Measurements from ENCODE around the gene PAK1.
"Not testable (repeated sequence)": the region's sequence is repeated elsewhere in the genome, so short reads cannot be mapped to it uniquely, and the experiment has no call there.

GRCh38 chr11:77385255-77385771, 88.6 kb downstream of the PAK1 start:
- TF ChIP-seq CTCF (conservative IDR thresholded peaks at IDR 0.05 in 1 of 2, IDR thresholded peaks at IDR 0.05 in 1 of 2; ENCODE audit: low read depth in 1 of 2, low read length in 2 of 2); EZH2 (IDR thresholded peaks at IDR 0.05; ENCODE audit: low read length, missing control alignments): not testable (repeated sequence)
